Cardiac muscle cell (in vitro differentiated cells and primary cell): ENCODE results near the gene MYL7. TPM values are rescaled to one million over a fixed set of nuclear protein-coding genes. Genes with fewer than 3 reads are reported as not detected.

Experiments used
- DNase-seq, 2 donors: peaks; one replicate each; pipeline versions ENCODE4 v3.0.0 to v3.0.0-alpha.2; 2010 to 2017; ENCODE audit warnings: low read depth in 1 of 2, low spot score in 1 of 2
- H3K27ac ChIP-seq: fragments of 200-600 bp; sonication (generic); 2 replicates; pipeline ENCODE4 v1.5.1; 2016
- H3K27me3 ChIP-seq: fragments of 200-600 bp; sonication (generic); 2 replicates; pipeline ENCODE4 v1.6.0; 2016; ENCODE audit warnings: control low read depth
- H3K36me3 ChIP-seq: fragments of 200-600 bp; sonication (generic); 2 replicates; pipeline ENCODE4 v1.5.1; 2016; ENCODE audit warnings: control low read depth
- H3K4me1 ChIP-seq: fragments of 200-600 bp; sonication (generic); 2 replicates; pipeline ENCODE4 v1.8.1; 2017; ENCODE audit warnings: low read depth, mild to moderate bottlenecking, mixed run types
- H3K4me3 ChIP-seq: fragments of 200-600 bp; sonication (generic); 2 replicates; pipeline ENCODE4 v1.5.1; 2016; ENCODE audit warnings: mild to moderate bottlenecking
- H3K9me3 ChIP-seq: fragments of 200-600 bp; sonication (generic); 2 replicates; pipeline ENCODE4 v1.5.1; 2017; ENCODE audit warnings: low read depth, mild to moderate bottlenecking, control low read depth
- polyA plus RNA-seq: library from polyadenylated mRNA; unstranded; fragments of >200 nt; fragmentation: Nextera tagmentation; extraction: Ambion mirVana; gene quantifications from 2 replicates; pipeline ENCODE4 v1.2.1, GENCODE V29; 2016
- total RNA-seq: library from RNA; depleted of rRNA; stranded (reverse); fragments of >200 nt; gene quantifications from 2 replicates; pipeline ENCODE4 v1.2.3, GENCODE V29; 2016
- TF ChIP-seq, protein P1 (sequence below): IDR thresholded peaks from 2 replicates; pipeline ENCODE4 v1.5.1; 2012; ENCODE audit warnings: low read depth, mild to moderate bottlenecking, low read length

The MYL7 gene
- total and polyA plus RNA-seq, 2 experiments from 2014 or later = 9,288 to 20,231 TPM

DNA sequence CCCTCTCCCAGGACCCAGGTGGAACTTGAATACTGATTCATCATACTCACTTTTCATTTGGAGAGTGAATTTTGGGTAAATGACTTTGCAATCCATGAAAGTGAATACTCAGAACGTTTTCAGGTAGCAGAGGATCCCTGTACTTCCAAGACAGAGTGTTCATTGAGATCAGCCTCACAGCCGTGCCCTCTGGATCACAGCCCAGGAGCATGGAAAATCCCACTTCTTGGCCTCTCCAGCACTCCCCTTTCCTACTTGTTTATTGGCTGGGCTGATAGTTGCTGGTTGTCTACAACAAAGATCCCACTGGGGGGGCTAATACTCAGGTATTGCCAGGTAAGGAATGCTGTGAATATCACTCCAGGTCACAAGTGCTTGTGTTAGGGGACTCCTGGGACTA lies 42.3 kb upstream of the MYL7 start:
- DNase-seq = no peak

GRCh38 chr7:44182827-44183226 lies 41.7 kb upstream of the MYL7 start:
- TF ChIP-seq, protein P1, sequence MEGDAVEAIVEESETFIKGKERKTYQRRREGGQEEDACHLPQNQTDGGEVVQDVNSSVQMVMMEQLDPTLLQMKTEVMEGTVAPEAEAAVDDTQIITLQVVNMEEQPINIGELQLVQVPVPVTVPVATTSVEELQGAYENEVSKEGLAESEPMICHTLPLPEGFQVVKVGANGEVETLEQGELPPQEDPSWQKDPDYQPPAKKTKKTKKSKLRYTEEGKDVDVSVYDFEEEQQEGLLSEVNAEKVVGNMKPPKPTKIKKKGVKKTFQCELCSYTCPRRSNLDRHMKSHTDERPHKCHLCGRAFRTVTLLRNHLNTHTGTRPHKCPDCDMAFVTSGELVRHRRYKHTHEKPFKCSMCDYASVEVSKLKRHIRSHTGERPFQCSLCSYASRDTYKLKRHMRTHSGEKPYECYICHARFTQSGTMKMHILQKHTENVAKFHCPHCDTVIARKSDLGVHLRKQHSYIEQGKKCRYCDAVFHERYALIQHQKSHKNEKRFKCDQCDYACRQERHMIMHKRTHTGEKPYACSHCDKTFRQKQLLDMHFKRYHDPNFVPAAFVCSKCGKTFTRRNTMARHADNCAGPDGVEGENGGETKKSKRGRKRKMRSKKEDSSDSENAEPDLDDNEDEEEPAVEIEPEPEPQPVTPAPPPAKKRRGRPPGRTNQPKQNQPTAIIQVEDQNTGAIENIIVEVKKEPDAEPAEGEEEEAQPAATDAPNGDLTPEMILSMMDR = no peak
- DNase-seq = no peak
- Histone ChIP-seq H3K9me3 (no peaks in the 10 kb centered on the region), H3K27me3 (no peaks in the 10 kb centered on the region), H3K27ac (no peak overlapping the region), H3K4me1 (peaks cover 5% of the 10 kb centered on the region), H3K4me3 (no peak overlapping the region), H3K36me3 (no peaks in the 10 kb centered on the region)

More for the DNA sequence above, 42.3 kb upstream of the MYL7 start:
- Histone ChIP-seq H3K4me1 (peaks cover 5% of the 10 kb centered on the region), H3K36me3 (no peaks in the 10 kb centered on the region), H3K27me3 (no peaks in the 10 kb centered on the region), H3K27ac (no peak overlapping the region), H3K4me3 (no peak overlapping the region), H3K9me3 (no peaks in the 10 kb centered on the region)
- TF ChIP-seq, protein P1 = no peak

DNA sequence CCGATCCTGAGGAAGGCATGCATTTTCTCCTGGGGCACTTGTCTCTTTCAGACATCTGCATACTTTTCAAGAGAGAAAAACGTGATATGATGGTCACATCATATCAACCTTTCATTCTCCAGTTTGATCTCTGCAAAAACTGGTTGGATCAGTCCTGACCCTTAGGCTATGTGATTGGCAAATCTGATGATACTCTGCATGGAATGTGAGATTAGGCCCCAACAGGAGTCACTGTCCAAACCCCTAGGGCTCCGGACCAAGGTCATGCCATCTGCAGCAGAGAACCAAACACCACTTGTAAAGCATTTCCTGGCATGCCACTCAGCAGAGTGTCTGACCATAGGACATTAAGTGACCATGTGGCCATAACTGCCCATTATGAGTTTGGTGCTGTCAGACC lies 39.5 kb upstream of the MYL7 start:
- H3K27me3 ChIP-seq = no peaks in the 10 kb centered on the region
- H3K36me3 ChIP-seq = no peaks in the 10 kb centered on the region
- no peak overlapping the region for H3K27ac ChIP-seq
- no peak for DNase-seq
- H3K9me3 ChIP-seq = no peaks in the 10 kb centered on the region
- no peak overlapping the region for H3K4me3 ChIP-seq
- peaks cover 5% of the 10 kb centered on the region for H3K4me1 ChIP-seq
- TF ChIP-seq, protein P1 = no peak

GRCh38 chr7:44177570-44178131 lies 36.5 kb upstream of the MYL7 start:
- H3K36me3 ChIP-seq = no peaks in the 10 kb centered on the region
- H3K4me3 ChIP-seq = no peak overlapping the region
- no peaks in the 10 kb centered on the region for H3K9me3 ChIP-seq
- peak in 1 of 2 donors; percentile 18 for DNase-seq
- TF ChIP-seq, protein P1 = no peak
- H3K27ac ChIP-seq = no peak overlapping the region
- H3K4me1 ChIP-seq = no peaks in the 10 kb centered on the region
- no peaks in the 10 kb centered on the region for H3K27me3 ChIP-seq

- DNase-seq = no peak
Measured at GRCh38 chr7:44176486-44176885, 35.4 kb upstream of the MYL7 start.

More at GRCh38 chr7:44176486-44176885, 35.4 kb upstream of the MYL7 start:
- H3K36me3 ChIP-seq = no peaks in the 10 kb centered on the region
- no peaks in the 10 kb centered on the region for H3K9me3 ChIP-seq
- H3K27me3 ChIP-seq = no peaks in the 10 kb centered on the region
- H3K4me1 ChIP-seq = no peaks in the 10 kb centered on the region
- no peak overlapping the region for H3K27ac ChIP-seq
- TF ChIP-seq, protein P1 = no peak
- no peak overlapping the region for H3K4me3 ChIP-seq
